WERI-Rb-1 (cell line): ENCODE data around the gene ADAMTSL5.

Experiments
- DNase-seq: peaks from one replicate; pipeline ENCODE4 v3.0.0-alpha.2; 2020
- H3K27ac ChIP-seq: fragments of 250-450 bp; sonication (Bioruptor Pico); 2 replicates; pipeline ENCODE4 v1.5.1; 2020; ENCODE audit warnings: mild to moderate bottlenecking, moderate library complexity
- H3K27me3 ChIP-seq: fragments of 250-450 bp; sonication (Bioruptor Pico); 2 replicates; pipeline ENCODE4 v1.5.1; 2021; ENCODE audit warnings: mild to moderate bottlenecking, low read depth, moderate library complexity; ENCODE audit not compliant: insufficient read depth, severe bottlenecking
- H3K36me3 ChIP-seq: fragments of 250-450 bp; sonication (Bioruptor Pico); 2 replicates; pipeline ENCODE4 v1.5.1; 2020; ENCODE audit warnings: mild to moderate bottlenecking, moderate library complexity
- H3K4me3 ChIP-seq: 2 replicates; pipeline ENCODE4 v1.5.1; 2011; ENCODE audit warnings: low read depth, mild to moderate bottlenecking, control low read depth, low read length
- H3K9me3 ChIP-seq: fragments of 250-450 bp; sonication (Bioruptor Pico); 2 replicates; pipeline ENCODE4 v1.5.1; 2021; ENCODE audit warnings: mild to moderate bottlenecking, moderate library complexity; ENCODE audit not compliant: severe bottlenecking
- CTCF ChIP-seq: IDR thresholded peaks from 2 replicates; pipeline ENCODE4 v1.5.1; 2011; ENCODE audit warnings: low read depth, mild to moderate bottlenecking, control low read depth, inconsistent platforms, low read length

Gene ADAMTSL5

DNA sequence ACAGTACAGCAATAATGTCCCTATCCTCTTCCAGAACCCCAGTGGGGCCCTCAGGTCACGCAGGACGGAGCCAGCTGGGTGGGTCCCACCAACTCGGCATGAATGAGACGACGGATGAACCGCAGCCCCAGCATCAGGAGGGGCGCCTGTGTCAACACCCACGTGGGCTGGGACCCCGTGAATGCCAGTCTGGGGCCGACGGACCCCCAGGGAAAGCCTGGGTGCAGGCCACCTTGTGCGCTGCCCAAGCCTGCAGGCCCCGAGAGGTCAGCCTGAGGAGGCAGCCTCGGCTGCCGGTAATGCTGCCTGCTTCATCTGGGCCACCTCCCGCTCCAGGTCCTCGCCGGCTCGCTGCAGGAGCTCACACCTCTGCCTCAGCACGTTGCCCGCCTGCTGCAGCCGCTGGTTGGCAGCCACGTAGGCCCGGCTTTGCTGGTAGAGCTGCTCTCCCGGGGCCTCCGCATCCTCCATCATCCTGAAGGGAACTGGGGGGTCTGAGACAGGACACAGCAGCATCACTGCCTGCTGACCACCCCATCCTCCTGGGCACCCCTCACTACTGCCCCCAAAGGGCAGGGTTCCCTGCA is 38.0 kb downstream of the ADAMTSL5 start:
- Histone ChIP-seq H3K27ac (peak overlapping the region; percentile 71; the same call in 1 of the 2 replicates), H3K9me3 (no peaks in the 10 kb centered on the region), H3K27me3 (no peaks in the 10 kb centered on the region), H3K36me3 (peaks cover 16% of the 10 kb centered on the region), H3K4me3 (no peak overlapping the region)
- no peak for DNase-seq
- peak; percentile 4; the same call in 1 of the 2 replicates for TF ChIP-seq CTCF

DNA sequence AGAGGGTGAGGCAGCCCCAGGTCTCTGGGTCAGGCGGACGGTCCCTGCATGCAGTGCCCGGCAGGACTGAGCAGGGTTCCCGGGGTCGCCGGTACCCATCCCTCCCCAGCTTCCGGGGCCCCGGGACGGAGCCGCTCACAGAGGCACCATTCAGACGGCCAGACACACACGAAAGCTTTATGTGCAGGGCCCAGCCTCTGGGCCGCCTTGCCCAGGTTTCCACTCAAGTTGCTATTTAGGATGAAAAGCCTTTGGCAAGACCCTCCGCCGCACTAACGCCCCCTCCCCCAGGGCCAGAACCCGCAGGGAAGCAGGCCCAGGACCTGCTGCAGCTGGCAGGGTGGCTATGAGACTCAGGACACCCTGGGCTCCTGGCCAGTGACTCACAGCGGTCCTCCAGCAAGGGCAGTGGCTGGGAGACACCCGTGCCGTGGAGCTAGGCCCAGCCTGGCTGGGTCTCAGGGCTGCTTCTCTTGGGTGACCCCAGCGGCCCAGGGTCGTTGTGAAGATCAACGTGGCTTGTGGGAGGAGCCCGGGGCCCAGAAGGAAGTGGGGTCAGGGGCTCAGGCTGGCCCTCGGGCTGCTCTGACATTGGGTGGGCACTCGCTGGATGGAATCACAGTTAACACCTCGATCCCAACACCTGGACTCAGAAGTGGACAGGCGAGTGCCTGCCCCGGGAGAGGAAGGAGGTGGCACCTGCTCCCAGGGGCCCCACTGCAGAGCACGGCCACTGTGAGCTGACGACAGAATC is 38.6 kb downstream of the ADAMTSL5 start:
- no peak for DNase-seq
- H3K27me3 ChIP-seq, result no peaks in the 10 kb centered on the region

GRCh38 chr19:1473085-1473851 is 39.6 kb downstream of the ADAMTSL5 start:
- Histone ChIP-seq H3K27me3 (no peaks in the 10 kb centered on the region), H3K36me3 (peaks cover 18% of the 10 kb centered on the region), H3K9me3 (no peaks in the 10 kb centered on the region), H3K27ac (peak overlapping the region; percentile 71), H3K4me3 (peak overlapping the region; percentile 31)
- no peak for TF ChIP-seq CTCF
- DNase-seq, result no peak

More for the DNA sequence above, 38.6 kb downstream of the ADAMTSL5 start:
- peak overlapping the region; percentile 71 for H3K27ac ChIP-seq
- H3K4me3 ChIP-seq, result no peak overlapping the region
- no peak for TF ChIP-seq CTCF
- H3K36me3 ChIP-seq, result peaks cover 16% of the 10 kb centered on the region
- H3K9me3 ChIP-seq, result no peaks in the 10 kb centered on the region

DNA sequence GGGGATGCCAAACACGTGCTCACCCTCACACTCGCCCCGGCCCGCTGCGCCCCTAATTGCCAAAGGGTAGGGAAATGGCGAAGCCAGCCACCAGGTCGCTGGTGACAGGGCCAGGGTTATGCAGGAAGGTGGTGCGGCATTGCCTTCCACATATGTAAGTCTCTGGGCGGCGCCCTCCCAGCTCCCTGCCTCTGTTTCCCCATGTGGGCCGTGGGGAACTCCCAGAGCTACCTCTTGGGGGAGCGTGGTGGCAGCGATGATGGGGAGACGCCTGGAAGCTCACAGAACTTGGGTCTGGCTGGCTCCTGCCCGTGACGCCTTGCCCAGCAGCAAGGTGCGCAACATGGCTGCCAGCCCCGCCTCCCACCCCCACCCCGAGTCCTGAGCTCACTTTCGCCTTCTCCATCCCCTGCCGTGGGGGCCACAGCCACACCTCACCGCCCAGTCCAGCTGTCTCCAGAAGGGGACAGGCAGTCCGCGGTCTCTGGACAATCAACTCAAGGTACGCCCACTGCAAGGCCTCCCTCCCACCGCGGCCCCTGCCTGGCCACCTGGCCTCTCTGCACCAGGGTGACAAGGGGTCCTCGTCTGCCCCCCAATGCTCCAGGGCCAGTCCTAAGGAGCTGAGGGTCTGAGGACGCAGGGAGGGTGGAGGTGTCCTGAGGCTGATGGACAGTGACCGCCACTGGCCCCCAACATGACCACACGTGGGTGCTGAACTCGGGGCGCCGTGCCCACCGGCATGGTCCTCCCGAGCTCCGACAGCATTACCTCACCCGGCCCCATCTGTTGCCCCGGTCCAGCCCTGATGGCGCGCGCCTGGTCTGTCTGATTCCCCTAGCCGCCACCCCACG is 40.4 kb downstream of the ADAMTSL5 start:
- no peak for TF ChIP-seq CTCF
- H3K36me3 ChIP-seq, result peaks cover 14% of the 10 kb centered on the region
- H3K27ac ChIP-seq, result peak overlapping the region; percentile 71
- no peaks in the 10 kb centered on the region for H3K27me3 ChIP-seq
- no peaks in the 10 kb centered on the region for H3K9me3 ChIP-seq
- DNase-seq, result peak; percentile 77
- peak overlapping the region; percentile 31 for H3K4me3 ChIP-seq

- TF ChIP-seq CTCF, result peak; percentile 64
- Histone ChIP-seq H3K4me3 (peak overlapping the region; percentile 54), H3K27me3 (no peaks in the 10 kb centered on the region), H3K27ac (no peak overlapping the region), H3K9me3 (no peaks in the 10 kb centered on the region), H3K36me3 (peaks cover 9% of the 10 kb centered on the region)
- no peak for DNase-seq
Measured at GRCh38 chr19:1471515-1472160, 41.2 kb downstream of the ADAMTSL5 start.
